Stimulated activated effector memory CD8-positive, alpha-beta T cell treated with anti-CD3 and anti-CD28 coated beads, Interleukin-12 subunit alpha, Interleukin-12 subunit beta, amount 100 ng/mL, for 72 hours (primary cell): ENCODE data around the gene CAPN2.

Source experiments
- ATAC-seq: fragments of 150-1000 bp; cut with Tn5 transposase; 2 replicates; pipeline ENCODE4 v1.10.0; 2021
- DNase-seq, 2 donors: peaks; one replicate each; pipeline ENCODE4 v3.0.0; 2021 to 2022; ENCODE audit warnings: low spot score in 2 of 2
- H3K27ac Mint-ChIP-seq: one replicate; pipeline ENCODE4 v1.8.0; 2022; ENCODE audit warnings: mild to moderate bottlenecking, mixed read lengths
- H3K36me3 Mint-ChIP-seq: one replicate; pipeline ENCODE4 v1.8.0; 2022; ENCODE audit warnings: mild to moderate bottlenecking, mixed read lengths
- H3K4me1 Mint-ChIP-seq: one replicate; pipeline ENCODE4 v1.8.0; 2022; ENCODE audit warnings: mixed read lengths
- H3K4me3 Mint-ChIP-seq: one replicate; pipeline ENCODE4 v1.8.0; 2022; ENCODE audit warnings: mild to moderate bottlenecking, mixed read lengths
- H3K9me3 Mint-ChIP-seq: one replicate; pipeline ENCODE4 v1.8.0; 2022; ENCODE audit warnings: mixed read lengths

The CAPN2 gene

DNA sequence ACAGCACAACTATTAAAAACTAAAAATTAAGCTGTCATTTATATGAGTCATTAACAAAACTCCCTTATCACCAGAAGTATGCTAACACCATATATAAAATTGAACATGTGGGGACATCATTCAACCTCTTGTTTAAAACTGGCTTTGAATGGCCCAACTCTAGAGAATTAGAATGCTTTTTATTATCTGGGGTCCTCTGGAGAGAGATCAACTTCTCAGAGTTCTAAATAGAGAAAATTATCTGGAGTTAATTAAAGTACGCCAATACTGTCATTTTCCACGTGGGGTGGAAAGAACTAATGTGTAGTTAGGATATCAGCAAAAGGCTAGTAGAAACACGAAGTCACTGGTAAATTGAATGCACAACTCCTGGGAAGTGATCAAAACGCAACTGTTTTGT is 21.2 kb upstream of the CAPN2 start:
- Mint-ChIP-seq H3K36me3 (no peaks in the 10 kb centered on the region), H3K4me1 (no peaks in the 10 kb centered on the region)

DNA sequence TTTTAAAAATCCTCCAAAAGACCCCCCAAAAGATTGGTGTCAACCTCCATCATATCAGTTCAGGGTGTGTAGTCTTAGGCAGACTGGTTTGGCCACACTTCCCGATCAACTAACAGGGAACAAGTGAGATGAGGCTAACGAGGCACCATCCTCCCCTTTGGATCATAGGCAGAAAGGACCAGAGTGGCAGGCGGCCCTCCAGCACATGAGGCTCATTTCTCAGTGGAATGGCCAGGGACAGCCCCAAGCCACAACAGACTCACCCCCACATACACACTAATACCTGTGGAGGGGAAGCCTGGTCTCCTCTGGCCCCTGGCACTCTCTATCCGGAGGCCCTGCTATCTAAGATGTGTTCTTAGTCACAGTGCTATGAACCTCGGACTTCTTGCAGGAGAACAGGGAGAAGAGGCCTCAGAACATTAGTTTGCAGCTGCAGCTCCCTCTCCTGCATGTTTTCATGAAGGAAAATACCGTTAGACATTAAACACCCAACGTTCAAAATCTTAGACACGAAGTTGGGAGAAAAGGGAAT is 17.3 kb upstream of the CAPN2 start:
- no peaks in the 10 kb centered on the region for H3K9me3 Mint-ChIP-seq

More for the DNA sequence above, 21.2 kb upstream of the CAPN2 start:
- ATAC-seq, result no peak
- Mint-ChIP-seq H3K4me3 (no peak overlapping the region), H3K27ac (no peak overlapping the region), H3K9me3 (no peaks in the 10 kb centered on the region)
- no peak for DNase-seq

DNA sequence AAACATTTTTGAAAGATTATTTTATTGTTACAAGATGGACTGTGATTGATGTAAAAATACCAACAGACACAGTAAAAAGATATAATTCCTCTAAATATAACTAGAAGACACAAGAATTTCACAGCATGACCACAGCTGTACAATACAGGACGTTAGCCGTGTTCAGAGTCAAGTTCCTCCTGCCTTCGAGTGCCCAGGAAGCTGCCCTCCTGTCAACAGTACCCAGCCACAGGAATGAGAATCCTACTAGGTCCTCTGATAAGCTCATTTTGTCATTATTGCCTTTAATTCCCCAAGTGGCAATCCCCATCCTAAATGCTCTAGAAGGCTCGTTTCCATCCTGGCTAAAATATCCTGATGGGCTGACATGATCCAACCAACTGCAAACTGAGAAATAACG is 16.4 kb upstream of the CAPN2 start:
- DNase-seq (no peak), ATAC-seq (no peak)
- Mint-ChIP-seq H3K4me1 (peaks cover 23% of the 10 kb centered on the region), H3K27ac (peak overlapping the region; percentile 40), H3K9me3 (no peaks in the 10 kb centered on the region), H3K4me3 (no peak overlapping the region), H3K36me3 (no peaks in the 10 kb centered on the region)

More for the DNA sequence above, 17.3 kb upstream of the CAPN2 start:
- Mint-ChIP-seq H3K36me3 (no peaks in the 10 kb centered on the region), H3K4me3 (no peak overlapping the region), H3K4me1 (peaks cover 15% of the 10 kb centered on the region), H3K27ac (peak overlapping the region; percentile 40)
- no peak for DNase-seq
- peak; percentile 49 for ATAC-seq

DNA sequence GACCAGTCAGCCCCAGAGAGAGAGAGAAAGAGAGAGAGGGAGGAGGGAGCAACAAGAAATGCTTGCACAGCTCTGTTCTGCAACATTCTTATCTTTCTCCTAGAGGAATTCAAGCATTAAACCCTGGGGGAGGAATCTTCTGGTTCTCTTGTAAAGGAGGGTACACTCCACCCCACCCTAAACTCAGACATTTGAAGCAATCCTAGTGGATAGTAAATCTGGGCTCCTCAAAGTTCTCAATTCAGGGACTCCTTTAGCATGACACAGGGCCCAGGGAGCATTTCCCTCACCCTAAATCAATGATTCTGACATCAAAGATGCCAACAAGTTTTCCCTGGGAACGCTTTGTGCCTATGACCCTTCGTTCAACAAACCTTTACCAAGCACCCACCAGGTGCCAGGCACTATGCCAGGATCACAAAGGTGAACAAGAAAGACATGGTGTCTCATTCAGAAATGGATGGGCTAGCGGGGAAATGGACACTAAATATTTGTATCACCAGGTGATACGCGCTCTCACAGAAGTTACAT is 11.9 kb upstream of the CAPN2 start:
- Mint-ChIP-seq H3K27ac (peak overlapping the region; percentile 95), H3K9me3 (no peaks in the 10 kb centered on the region), H3K4me3 (peak overlapping the region; percentile 65), H3K4me1 (peaks cover 58% of the 10 kb centered on the region), H3K36me3 (no peaks in the 10 kb centered on the region)
- DNase-seq (no peak), ATAC-seq (no peak)

DNA sequence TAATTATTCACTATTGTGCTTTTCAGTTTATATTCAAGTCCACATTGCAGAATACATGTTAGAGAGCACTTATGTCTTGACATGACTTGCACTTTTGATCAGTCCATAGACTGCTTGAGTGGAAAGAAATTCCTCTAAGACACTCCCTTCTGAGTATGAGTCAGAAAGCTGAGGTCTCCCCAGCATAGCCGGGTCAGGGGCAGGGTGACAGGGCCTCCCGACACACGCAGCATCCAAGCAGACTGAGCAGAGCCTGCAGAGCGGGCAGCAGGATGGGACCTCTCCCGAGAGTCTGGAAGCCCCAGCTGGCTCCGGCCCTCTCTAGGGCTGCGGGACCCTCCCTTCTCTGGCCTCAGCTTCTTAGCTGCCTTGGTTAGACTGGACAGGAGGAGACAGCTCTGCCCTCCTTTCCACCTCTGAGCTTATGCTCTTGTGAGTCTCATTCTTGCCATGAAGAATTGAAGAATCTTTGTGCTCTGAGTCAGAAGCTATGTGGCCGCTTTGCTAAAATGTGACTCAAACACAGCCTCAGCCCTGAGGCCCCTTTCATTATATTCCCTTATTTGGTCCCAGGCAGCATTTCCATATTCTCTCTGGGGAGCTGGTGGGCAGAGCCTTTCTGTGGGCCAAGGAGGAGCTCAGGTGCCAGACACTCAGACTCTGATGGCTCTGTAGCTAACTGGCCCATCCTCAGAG is 11.2 kb upstream of the CAPN2 start:
- peak overlapping the region; percentile 95 for H3K27ac Mint-ChIP-seq
- DNase-seq, result no peak
- peak; percentile 85 for ATAC-seq
- H3K4me3 Mint-ChIP-seq, result peak overlapping the region; percentile 65
- no peaks in the 10 kb centered on the region for H3K9me3 Mint-ChIP-seq
- no peaks in the 10 kb centered on the region for H3K36me3 Mint-ChIP-seq
- peaks cover 60% of the 10 kb centered on the region for H3K4me1 Mint-ChIP-seq

DNA sequence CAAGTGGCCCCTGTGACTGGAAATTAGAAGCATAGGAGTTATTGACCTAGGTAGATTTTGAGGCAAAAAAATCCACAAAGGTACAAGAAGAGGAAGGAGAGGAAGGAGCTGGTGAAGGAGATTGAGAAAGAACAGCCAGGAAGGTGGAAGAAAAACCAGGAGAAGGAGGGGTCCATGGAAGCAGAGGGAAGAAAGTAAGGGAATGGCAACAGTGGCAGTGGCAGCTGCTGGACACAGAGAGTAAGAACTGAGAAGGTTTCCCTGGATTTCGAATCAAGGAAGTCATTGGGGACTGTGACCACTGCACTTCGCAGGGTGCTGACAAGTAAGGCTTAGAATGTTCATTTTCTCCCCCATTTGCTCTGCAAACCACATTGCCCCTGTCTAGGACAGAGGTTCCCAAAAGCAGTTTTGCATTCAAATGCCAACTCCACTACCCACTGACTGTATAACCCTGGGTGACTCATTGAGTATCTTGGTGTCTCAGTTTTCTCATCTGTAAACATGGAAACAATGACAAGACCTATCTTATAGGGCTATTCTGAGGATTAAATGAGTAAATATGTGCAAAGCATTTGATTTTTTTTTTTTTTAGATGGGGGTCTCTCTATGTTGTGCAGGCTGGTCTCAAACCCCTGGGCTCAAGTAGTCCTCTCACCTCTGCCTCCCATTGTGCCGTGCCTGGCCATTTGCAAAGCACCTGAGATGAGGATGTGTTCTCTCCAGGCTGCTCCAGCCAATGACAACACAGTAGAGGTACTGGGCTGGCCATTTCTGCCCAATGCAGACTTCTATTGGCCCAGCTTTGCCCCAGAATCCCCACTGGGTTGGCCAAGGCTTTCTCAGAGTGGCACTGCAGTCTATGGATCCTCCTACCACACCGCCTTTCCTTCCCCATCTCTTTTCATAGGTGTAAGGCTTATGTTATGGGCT is 9.3 kb upstream of the CAPN2 start:
- no peak for DNase-seq
- ATAC-seq, result peak; percentile 85

DNA sequence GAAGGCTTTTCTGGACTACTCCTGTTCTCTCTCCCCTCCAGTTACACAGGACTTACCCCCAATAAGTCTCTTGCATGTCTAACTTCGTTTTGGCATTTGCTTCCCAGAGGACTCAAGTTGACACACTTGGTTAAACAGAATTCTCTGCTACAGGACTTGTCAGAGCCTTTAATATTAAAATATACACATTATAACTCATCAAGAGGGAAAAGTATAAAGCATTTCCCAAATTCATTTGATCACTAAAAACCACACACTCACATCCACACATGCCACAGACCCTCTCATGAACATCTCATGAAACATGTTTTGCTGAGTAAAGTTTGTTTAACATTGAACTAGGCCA is 8.7 kb upstream of the CAPN2 start:
- Mint-ChIP-seq H3K4me1 (peaks cover 76% of the 10 kb centered on the region), H3K27ac (peak overlapping the region; percentile 95), H3K4me3 (no peak overlapping the region), H3K36me3 (no peaks in the 10 kb centered on the region), H3K9me3 (no peaks in the 10 kb centered on the region)
- DNase-seq (no peak), ATAC-seq (no peak)

More for the DNA sequence above, 9.3 kb upstream of the CAPN2 start:
- H3K9me3 Mint-ChIP-seq, result no peaks in the 10 kb centered on the region
- peak overlapping the region; percentile 24 for H3K4me3 Mint-ChIP-seq
- peaks cover 70% of the 10 kb centered on the region for H3K4me1 Mint-ChIP-seq
- peak overlapping the region; percentile 95 for H3K27ac Mint-ChIP-seq
- H3K36me3 Mint-ChIP-seq, result no peaks in the 10 kb centered on the region

DNA sequence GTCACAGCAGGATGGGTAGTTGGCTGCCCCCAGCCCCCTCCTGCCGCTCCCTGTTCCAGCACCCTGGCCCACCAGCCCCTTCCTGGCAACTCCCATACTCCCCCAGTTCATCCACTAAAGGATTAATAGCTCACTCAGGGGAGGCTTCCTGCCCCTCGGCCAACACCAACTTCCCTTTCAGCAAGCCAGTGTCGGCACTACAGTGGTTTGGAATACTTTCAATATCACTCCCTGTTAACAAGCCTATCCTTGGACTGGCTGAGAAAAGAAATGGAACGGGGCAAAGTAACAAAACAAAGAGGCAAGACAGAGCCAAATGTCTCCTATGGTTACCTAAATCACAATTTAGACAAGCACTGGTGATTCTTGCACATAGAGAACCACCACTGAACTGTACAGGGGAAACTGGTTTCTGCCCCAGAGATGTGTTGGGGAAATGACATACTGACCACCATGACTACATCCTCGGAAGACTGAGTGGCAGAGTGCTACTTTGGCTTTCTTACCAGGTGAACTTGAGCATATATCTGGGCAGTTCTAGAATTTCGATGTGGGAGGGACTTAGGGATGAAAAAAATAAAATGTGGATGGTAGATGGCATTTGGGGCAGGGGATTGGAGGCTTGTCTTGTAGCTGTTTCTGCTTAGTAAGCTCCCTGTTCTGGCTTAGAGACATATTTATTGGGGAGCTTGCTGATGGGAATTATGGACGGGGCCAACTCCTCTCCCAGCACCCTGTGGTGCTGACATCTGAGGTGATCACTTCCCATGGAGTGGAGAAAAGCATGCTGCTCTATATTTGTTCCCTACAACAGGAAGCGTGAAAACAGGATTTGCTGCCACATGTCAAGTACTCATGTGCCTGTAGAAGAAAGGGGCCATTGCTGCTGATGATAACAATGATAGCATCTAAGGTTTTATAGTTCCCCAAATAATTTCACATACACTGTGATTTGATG is 7.1 kb upstream of the CAPN2 start:
- Mint-ChIP-seq H3K27ac (peak overlapping the region; percentile 95), H3K4me1 (peaks cover 71% of the 10 kb centered on the region), H3K36me3 (no peaks in the 10 kb centered on the region)

DNA sequence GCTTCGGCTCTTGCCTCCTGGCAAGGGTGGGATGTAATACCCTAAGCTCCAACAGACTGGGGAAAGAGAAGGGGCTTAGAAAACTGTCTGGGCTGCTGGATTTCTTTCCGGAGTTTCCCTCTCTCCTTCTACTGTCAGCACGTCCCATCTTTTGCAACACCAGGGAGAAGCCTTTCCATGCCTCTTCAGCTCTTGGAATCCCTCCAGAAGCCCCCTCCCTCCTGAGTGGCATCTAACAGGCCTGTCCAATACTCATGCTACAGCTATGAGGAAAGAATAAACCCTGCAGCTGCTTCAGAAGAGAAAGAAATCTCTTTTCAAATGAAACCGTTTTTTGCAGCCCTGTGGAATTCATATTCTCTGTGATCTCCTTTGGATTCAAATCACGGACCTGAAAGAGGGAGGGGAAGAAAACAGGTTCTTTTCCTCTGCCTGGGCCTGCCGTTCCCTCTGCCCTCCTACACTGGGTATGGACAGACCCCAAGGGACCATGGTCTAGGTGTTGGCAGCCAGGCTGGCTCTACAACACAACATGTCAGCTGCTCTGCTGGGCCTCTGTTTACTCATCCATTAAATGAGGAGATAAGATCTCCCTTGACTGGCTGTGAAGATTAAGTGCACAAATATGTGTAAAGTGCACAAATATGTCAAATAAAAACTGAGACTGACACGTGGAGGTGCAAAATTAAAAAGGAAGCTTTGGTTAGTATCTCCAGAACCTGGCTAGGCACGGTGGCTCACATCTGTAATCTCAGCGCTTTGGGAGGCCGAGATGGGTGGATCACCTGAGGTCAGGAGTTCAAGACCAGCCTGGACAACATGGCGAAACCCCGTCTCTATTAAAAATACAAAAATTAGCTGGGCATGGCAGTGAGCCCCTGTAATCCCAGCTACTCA is 6.0 kb upstream of the CAPN2 start:
- Mint-ChIP-seq H3K4me3 (no peak overlapping the region), H3K36me3 (no peaks in the 10 kb centered on the region), H3K4me1 (peaks cover 69% of the 10 kb centered on the region), H3K9me3 (no peaks in the 10 kb centered on the region), H3K27ac (no peak overlapping the region)
- no peak for ATAC-seq
- DNase-seq, result no peak

More for the DNA sequence above, 7.1 kb upstream of the CAPN2 start:
- Mint-ChIP-seq H3K4me3 (no peak overlapping the region), H3K9me3 (no peaks in the 10 kb centered on the region)
- ATAC-seq (peak; percentile 43), DNase-seq (no peak)

DNA sequence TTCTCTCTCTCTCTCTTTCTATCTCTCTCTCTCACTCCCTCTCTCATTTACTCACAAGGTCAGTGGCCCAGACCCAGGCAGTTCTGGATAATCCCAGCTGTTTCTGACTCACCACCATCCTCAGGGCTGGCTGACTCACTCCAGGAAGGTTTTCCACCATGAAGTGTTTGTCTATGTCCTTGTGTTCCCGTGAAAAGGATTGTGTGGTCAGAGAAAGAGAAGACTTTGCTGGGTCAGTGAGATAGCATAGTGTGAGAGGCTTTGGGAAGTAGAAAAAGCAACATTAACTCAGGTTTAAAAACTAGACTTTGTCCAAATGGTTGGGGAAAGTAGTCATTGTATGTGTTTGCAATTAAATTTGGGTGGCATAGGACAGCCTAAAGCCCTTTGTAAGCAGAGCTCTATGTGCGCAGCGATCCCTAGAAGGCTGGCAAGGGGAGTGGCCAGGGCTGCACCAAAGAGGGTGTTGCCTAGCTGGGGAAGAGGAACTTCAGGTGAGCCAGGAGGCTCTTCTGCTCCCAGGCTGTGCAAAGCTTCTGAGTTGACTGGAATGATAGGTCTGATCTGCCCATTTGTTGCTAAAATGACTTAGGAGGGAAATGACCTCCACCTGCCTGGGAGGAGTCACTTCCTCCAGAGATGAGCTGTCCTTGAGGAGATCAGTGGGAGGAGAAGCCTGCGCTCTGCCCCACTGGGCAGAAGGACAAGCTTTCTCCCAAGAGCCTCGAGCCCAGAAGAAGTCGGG is 4.9 kb upstream of the CAPN2 start:
- no peaks in the 10 kb centered on the region for H3K36me3 Mint-ChIP-seq
- DNase-seq (no peak), ATAC-seq (no peak)
- peaks cover 65% of the 10 kb centered on the region for H3K4me1 Mint-ChIP-seq
- peak overlapping the region; percentile 1 for H3K27ac Mint-ChIP-seq
- H3K9me3 Mint-ChIP-seq, result no peaks in the 10 kb centered on the region
- H3K4me3 Mint-ChIP-seq, result no peak overlapping the region

DNA sequence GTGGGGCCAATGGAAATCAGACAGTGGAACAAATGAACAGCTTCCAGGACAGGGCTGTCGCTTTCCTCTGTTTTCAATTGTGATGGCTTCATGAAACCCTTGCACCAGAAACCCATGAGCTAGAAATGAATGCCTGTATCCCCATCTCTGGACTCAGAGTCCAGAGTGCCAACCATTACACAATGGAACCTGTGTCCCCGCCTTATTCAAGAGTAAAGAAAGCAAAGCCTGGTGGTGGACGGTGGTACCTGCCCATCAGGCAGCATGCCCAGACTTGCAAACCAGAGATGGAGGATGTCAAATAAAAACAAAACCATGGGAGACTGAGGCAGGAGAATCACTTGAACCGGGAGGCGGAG is 4.4 kb upstream of the CAPN2 start:
- H3K4me3 Mint-ChIP-seq, result no peak overlapping the region
- peak overlapping the region; percentile 1 for H3K27ac Mint-ChIP-seq
- H3K36me3 Mint-ChIP-seq, result no peaks in the 10 kb centered on the region
- ATAC-seq (no peak), DNase-seq (no peak)
- H3K4me1 Mint-ChIP-seq, result peaks cover 61% of the 10 kb centered on the region
- H3K9me3 Mint-ChIP-seq, result no peaks in the 10 kb centered on the region

DNA sequence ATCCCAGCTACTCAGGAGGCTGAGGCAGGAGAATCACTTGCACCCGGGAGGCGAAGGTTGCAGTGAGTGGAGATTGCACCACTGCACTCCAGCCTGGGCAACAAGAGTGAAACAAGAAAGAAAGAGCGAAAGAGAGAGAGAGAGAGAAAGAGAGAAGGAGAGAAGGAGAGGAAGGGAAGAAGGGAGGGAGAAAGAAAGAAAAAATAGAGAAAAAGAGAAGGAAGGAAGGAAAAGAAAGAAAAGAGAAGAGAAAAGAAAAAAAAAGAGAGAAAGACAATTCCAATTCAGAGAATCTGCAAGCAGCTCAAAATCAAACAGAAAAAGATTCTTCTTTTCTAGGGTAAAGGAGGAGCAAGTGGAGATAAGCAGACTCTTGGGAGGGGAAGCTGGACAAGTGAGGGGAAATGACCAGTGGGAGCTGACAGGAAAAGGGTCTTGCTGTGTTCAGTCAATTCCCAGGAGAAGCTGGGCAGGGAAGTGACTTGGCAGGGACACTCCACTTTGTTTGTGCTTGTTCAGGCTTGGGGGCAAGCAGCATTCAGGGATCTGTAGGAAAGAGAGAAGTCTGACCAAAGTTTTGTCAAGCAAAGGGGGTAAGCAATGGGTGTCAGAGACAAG is 3.6 kb upstream of the CAPN2 start:
- H3K9me3 Mint-ChIP-seq, result no peaks in the 10 kb centered on the region

DNA sequence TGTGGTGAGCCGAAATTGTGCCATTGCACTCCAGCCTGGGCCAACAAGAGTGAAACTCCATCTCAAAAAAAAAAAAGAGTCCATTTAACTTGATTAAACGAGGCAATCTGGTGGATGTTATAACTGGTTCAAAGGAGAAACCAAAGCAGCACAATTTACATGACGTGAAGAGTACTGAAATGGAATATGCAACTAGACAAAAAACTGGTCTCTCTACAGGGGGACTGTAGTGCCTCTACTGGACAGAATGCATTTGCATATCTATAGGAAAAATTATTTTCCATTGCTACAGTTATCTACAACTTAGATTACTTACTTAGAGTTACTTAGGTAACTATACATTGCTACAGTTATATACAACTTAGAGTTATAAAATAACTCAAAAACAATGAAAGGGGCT is 2.7 kb upstream of the CAPN2 start:
- no peaks in the 10 kb centered on the region for H3K9me3 Mint-ChIP-seq
- no peak overlapping the region for H3K4me3 Mint-ChIP-seq
- ATAC-seq, result no peak
- H3K27ac Mint-ChIP-seq, result no peak overlapping the region
- peaks cover 12% of the 10 kb centered on the region for H3K36me3 Mint-ChIP-seq
- H3K4me1 Mint-ChIP-seq, result peaks cover 67% of the 10 kb centered on the region
- no peak for DNase-seq

More for the DNA sequence above, 3.6 kb upstream of the CAPN2 start:
- no peak overlapping the region for H3K4me3 Mint-ChIP-seq
- ATAC-seq, result no peak
- H3K27ac Mint-ChIP-seq, result peak overlapping the region; percentile 48
- H3K4me1 Mint-ChIP-seq, result peaks cover 61% of the 10 kb centered on the region
- no peak for DNase-seq
- H3K36me3 Mint-ChIP-seq, result peaks cover 4% of the 10 kb centered on the region
